Placental epithelial cell (primary cell): ENCODE results near the gene CFC1B. TPM values are rescaled to one million over a fixed set of nuclear protein-coding genes. Genes with fewer than 3 reads are reported as not detected.

ENCODE experiments used
- small RNA-seq: library from RNA; depleted of rRNA; stranded (forward); fragments of <200 nt; gene quantifications from one replicate; pipeline ENCODE3, GENCODE V24; 2012
- total RNA-seq: library from RNA; depleted of rRNA; stranded (reverse); fragments of >200 nt; gene quantifications from 2 replicates; pipeline ENCODE4 v1.2.3, GENCODE V29; 2012

Gene CFC1B
- not detected in 2 replicates for total RNA-seq

GRCh38 chr2:130520992-130521391 is at the start of gene CFC1B:
Gene CFC1B (plus strand): TSS chr2:130521222. CDS start chr2:130521485, 263 bp downstream.

DNA sequence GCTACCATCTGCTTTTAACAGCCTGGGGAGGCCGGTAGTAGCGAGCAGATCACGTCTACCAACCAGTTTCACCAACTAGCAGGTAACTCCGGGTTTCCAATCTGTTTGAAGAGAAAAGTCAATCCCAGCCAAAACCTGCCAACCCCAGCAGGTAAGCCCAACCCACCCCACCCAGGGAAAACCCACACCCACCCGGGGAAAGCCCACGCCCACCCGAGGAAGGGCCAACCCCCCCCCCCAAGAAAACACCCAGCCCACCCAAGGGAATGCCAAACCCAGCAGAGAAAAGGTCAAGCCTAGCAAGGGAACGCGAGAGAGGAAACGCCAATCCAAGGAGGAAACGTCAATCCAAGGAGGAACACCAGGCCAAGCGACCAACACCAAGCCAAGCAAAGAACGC is 11.8 kb upstream of the CFC1B start, which contains the start of gene POTEI:
Gene POTEI (minus strand): TSS at position 101 of the 400 bp plus-strand sequence. CDS start 93 bp downstream, at position 8.

Small RNA genes lying within 50 kb of the gene (small RNA-seq; reads per million reads assigned to genes)
- not detected for gene RF00017
- gene RNU6-473P, result not detected

Other genes starting within 250 kb of the CFC1B start
- 52.2 and 71.5 TPM in 2 replicates for gene IMP4, start 178.3 kb upstream of the CFC1B start, total RNA-seq
- gene PTPN18, start 165.2 kb upstream of the CFC1B start, total RNA-seq, result 31.0 and 33.6 TPM in 2 replicates
- not detected in 2 replicates for gene POTEI, start 11.9 kb upstream of the CFC1B start, total RNA-seq
- gene CFC1, start 78.4 kb downstream of the CFC1B start, total RNA-seq, result not detected in 2 replicates
- gene POTEJ, start 90.2 kb downstream of the CFC1B start, total RNA-seq, result not detected in 2 replicates
- gene GPR148, start 207.8 kb downstream of the CFC1B start, total RNA-seq, result not detected in 2 replicates
- gene AMER3, start 234.3 kb downstream of the CFC1B start, total RNA-seq, result not detected in 2 replicates